WTC11 (cell line): ENCODE data around the gene LYVE1. TPM values are rescaled to one million over a fixed set of nuclear protein-coding genes. Genes with fewer than 3 reads are reported as not detected.

Experiments
- ATAC-seq: fragments of 200-7000 bp; cut with Tn5 transposase; 2 replicates; pipeline ENCODE4 v1.10.0; 2021; ENCODE audit warnings: mild to moderate bottlenecking, moderate library complexity
- CTCF ChIA-PET: fragments of 300-600 bp; sonication (Branson Sonifier 250); formaldehyde crosslinking; loops from one replicate; lab custom pipeline; 2021; ENCODE audit warnings: antibody characterized with exemption; lab: Charles Lee
- POLR2A ChIA-PET: fragments of 350-600 bp; sonication (Branson Sonifier 250); formaldehyde crosslinking; loops from one replicate; lab custom pipeline; 2021; ENCODE audit warnings: antibody characterized with exemption; lab: Charles Lee
- DNase-seq: peaks from one replicate; pipeline ENCODE4 v3.0.0; 2021; ENCODE audit warnings: low spot score
- H3K27ac Mint-ChIP-seq: 2 replicates; pipeline ENCODE4 v1.8.0; 2021; ENCODE audit warnings: mixed read lengths
- H3K27me3 Mint-ChIP-seq: 2 replicates; pipeline ENCODE4 v1.8.0; 2021; ENCODE audit warnings: low read depth, mild to moderate bottlenecking, moderate library complexity, mixed read lengths
- H3K36me3 Mint-ChIP-seq: 2 replicates; pipeline ENCODE4 v1.8.0; 2021; ENCODE audit warnings: mixed read lengths
- H3K4me1 Mint-ChIP-seq: 2 replicates; pipeline ENCODE4 v1.8.0; 2022; ENCODE audit warnings: mixed read lengths
- H3K4me3 Mint-ChIP-seq: 2 replicates; pipeline ENCODE4 v1.8.0; 2021; ENCODE audit warnings: mild to moderate bottlenecking, moderate library complexity, mixed read lengths
- H3K9me3 Mint-ChIP-seq: 2 replicates; pipeline ENCODE4 v1.8.0; 2021; ENCODE audit warnings: mixed read lengths
- CBFB ChIP-seq: sonication (generic); formaldehyde crosslinking; IDR thresholded peaks from 2 replicates; pipeline ENCODE4 v1.8.1; 2022; ENCODE audit warnings: mild to moderate bottlenecking, low read depth, missing genetic modification reagents
- CREM ChIP-seq: sonication (generic); formaldehyde crosslinking; IDR thresholded peaks from 2 replicates; pipeline ENCODE4 v1.8.1; 2022; ENCODE audit warnings: mild to moderate bottlenecking, missing genetic modification reagents, moderate library complexity
- ELF4 ChIP-seq: sonication (generic); formaldehyde crosslinking; IDR thresholded peaks from 2 replicates; pipeline ENCODE4 v1.8.1; 2022; ENCODE audit warnings: low read depth, mild to moderate bottlenecking, moderate library complexity, missing genetic modification reagents
- ESRRA ChIP-seq: sonication (generic); formaldehyde crosslinking; IDR thresholded peaks from 2 replicates; pipeline ENCODE4 v1.8.1; 2022; ENCODE audit warnings: mild to moderate bottlenecking, missing genetic modification reagents, borderline replicate concordance
- FOXJ3 ChIP-seq: sonication (generic); formaldehyde crosslinking; IDR thresholded peaks from 2 replicates; pipeline ENCODE4 v1.9.0; 2021; ENCODE audit warnings: missing genetic modification reagents, mild to moderate bottlenecking, borderline replicate concordance
- GTF2I ChIP-seq: fragments of 250-450 bp; sonication (Bioruptor Pico); conservative IDR thresholded peaks from 2 replicates; pipeline ENCODE4 v1.4.0; 2021; ENCODE audit warnings: mild to moderate bottlenecking
- IRF2 ChIP-seq: sonication (generic); formaldehyde crosslinking; IDR thresholded peaks from 2 replicates; pipeline ENCODE4 v1.8.0; 2022; ENCODE audit warnings: low read depth, missing genetic modification reagents, borderline replicate concordance
- NFYB ChIP-seq: sonication (generic); formaldehyde crosslinking; conservative IDR thresholded peaks from 2 replicates; pipeline ENCODE4 v1.8.0; 2022; ENCODE audit warnings: low read depth, missing genetic modification reagents
- SP1 ChIP-seq: sonication (generic); formaldehyde crosslinking; conservative IDR thresholded peaks from 2 replicates; pipeline ENCODE4 v1.8.1; 2022; ENCODE audit warnings: missing genetic modification reagents
- TP53 ChIP-seq: sonication (generic); formaldehyde crosslinking; IDR thresholded peaks from 2 replicates; pipeline ENCODE4 v1.8.1; 2023; ENCODE audit warnings: mild to moderate bottlenecking, missing genetic modification reagents
- ZNF317 ChIP-seq: sonication (generic); formaldehyde crosslinking; IDR thresholded peaks from 2 replicates; pipeline ENCODE4 v1.8.1; 2023; ENCODE audit warnings: low read depth, mild to moderate bottlenecking, moderate library complexity, missing genetic modification reagents, borderline replicate concordance
- ZNF423 ChIP-seq: fragments of 250-450 bp; sonication (Bioruptor Pico); IDR thresholded peaks from 2 replicates; pipeline ENCODE4 v2.1.2; 2022; ENCODE audit warnings: mild to moderate bottlenecking, moderate library complexity
- total RNA-seq: library from RNA; stranded (reverse); gene quantifications from 3 replicates; pipeline ENCODE4 v1.2.3, GENCODE V29; 2021
- TF ChIP-seq, protein P1 (sequence below): fragments of 250-450 bp; sonication (Bioruptor Pico); IDR thresholded peaks from 2 replicates; pipeline ENCODE4 v1.9.0; 2021; ENCODE audit warnings: moderate library complexity, mild to moderate bottlenecking, inconsistent platforms, borderline replicate concordance
- TF ChIP-seq, protein P2 (sequence below): sonication (generic); formaldehyde crosslinking; IDR thresholded peaks from 2 replicates; pipeline ENCODE4 v1.8.1; 2023; ENCODE audit warnings: mild to moderate bottlenecking, missing genetic modification reagents, borderline replicate concordance
- TF ChIP-seq, protein P3 (sequence below): fragments of 250-450 bp; sonication (Bioruptor Pico); IDR thresholded peaks from 2 replicates; pipeline ENCODE4 v2.1.2; 2022; ENCODE audit warnings: mild to moderate bottlenecking, moderate library complexity
- TF ChIP-seq, protein P4 (sequence below): fragments of 250-450 bp; sonication (Bioruptor Pico); conservative IDR thresholded peaks from 2 replicates; pipeline ENCODE4 v1.9.0; 2021; ENCODE audit warnings: mild to moderate bottlenecking
- TF ChIP-seq, protein P5 (sequence below): sonication (generic); formaldehyde crosslinking; IDR thresholded peaks from 2 replicates; pipeline ENCODE4 v1.8.1; 2022; ENCODE audit warnings: low read depth, missing genetic modification reagents, borderline replicate concordance

Gene LYVE1
- total RNA-seq, 1 experiment from 2014 or later: 0.24 TPM

DNA sequence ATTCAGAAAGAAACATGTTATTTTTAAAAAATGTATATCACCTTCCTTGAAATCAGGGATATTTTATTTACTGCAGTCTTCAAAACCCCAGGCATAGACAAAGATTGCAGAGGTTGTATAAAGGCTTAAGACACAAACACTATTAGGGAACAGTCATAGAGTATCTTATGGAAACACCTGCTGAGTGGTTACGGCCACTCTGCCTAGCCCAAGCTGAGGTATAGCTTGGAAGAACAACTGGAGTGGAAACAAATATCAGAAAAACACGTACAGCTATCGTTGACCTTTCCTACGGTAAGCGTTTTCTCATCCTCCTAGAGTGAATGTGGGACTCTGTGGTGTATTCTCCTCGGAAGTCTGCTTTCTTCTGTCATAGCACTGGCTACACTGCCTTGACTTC is 30.4 kb upstream of the LYVE1 start:
- Mint-ChIP-seq H3K36me3 (no peaks in the 10 kb centered on the region), H3K27me3 (0 out of 2 replicates have a peak, but pooled peaks cover 4% of the 10 kb centered on the region), H3K4me1 (no peaks in the 10 kb centered on the region), H3K4me3 (no peak overlapping the region), H3K9me3 (peaks cover 9% of the 10 kb centered on the region), H3K27ac (no peak overlapping the region)
- POLR2A ChIA-PET: no interaction called here
- ATAC-seq (no peak), DNase-seq (no peak)
- no peak for TF ChIP-seq FOXJ3 (CRISPR knock-in tag)
- TF ChIP-seq, protein P1, sequence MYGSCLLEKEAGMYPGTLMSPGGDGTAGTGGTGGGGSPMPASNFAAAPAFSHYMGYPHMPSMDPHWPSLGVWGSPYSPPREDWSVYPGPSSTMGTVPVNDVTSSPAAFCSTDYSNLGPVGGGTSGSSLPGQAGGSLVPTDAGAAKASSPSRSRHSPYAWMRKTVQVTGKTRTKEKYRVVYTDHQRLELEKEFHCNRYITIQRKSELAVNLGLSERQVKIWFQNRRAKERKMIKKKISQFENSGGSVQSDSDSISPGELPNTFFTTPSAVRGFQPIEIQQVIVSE (CRISPR knock-in tag): no peak
- TF ChIP-seq, protein P2, sequence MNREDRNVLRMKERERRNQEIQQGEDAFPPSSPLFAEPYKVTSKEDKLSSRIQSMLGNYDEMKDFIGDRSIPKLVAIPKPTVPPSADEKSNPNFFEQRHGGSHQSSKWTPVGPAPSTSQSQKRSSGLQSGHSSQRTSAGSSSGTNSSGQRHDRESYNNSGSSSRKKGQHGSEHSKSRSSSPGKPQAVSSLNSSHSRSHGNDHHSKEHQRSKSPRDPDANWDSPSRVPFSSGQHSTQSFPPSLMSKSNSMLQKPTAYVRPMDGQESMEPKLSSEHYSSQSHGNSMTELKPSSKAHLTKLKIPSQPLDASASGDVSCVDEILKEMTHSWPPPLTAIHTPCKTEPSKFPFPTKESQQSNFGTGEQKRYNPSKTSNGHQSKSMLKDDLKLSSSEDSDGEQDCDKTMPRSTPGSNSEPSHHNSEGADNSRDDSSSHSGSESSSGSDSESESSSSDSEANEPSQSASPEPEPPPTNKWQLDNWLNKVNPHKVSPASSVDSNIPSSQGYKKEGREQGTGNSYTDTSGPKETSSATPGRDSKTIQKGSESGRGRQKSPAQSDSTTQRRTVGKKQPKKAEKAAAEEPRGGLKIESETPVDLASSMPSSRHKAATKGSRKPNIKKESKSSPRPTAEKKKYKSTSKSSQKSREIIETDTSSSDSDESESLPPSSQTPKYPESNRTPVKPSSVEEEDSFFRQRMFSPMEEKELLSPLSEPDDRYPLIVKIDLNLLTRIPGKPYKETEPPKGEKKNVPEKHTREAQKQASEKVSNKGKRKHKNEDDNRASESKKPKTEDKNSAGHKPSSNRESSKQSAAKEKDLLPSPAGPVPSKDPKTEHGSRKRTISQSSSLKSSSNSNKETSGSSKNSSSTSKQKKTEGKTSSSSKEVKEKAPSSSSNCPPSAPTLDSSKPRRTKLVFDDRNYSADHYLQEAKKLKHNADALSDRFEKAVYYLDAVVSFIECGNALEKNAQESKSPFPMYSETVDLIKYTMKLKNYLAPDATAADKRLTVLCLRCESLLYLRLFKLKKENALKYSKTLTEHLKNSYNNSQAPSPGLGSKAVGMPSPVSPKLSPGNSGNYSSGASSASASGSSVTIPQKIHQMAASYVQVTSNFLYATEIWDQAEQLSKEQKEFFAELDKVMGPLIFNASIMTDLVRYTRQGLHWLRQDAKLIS (CRISPR knock-in tag): no peak
- no peak for TF ChIP-seq ESRRA
- no peak for TF ChIP-seq NFYB (CRISPR knock-in tag)
- TF ChIP-seq TP53 (CRISPR knock-in tag): no peak
- no peak for TF ChIP-seq SP1 (CRISPR knock-in tag)
- TF ChIP-seq, protein P3, sequence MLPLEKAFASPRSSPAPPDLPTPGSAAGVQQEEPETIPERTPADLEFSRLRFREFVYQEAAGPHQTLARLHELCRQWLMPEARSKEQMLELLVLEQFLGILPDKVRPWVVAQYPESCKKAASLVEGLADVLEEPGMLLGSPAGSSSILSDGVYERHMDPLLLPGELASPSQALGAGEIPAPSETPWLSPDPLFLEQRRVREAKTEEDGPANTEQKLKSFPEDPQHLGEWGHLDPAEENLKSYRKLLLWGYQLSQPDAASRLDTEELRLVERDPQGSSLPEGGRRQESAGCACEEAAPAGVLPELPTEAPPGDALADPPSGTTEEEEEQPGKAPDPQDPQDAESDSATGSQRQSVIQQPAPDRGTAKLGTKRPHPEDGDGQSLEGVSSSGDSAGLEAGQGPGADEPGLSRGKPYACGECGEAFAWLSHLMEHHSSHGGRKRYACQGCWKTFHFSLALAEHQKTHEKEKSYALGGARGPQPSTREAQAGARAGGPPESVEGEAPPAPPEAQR (CRISPR knock-in tag): no peak
- no peak for TF ChIP-seq GTF2I (CRISPR knock-in tag)
- TF ChIP-seq ZNF423 (CRISPR knock-in tag): no peak
- no peak for TF ChIP-seq CREM
- TF ChIP-seq ELF4 (CRISPR knock-in tag): no peak
- no peak for TF ChIP-seq ZNF317 (CRISPR knock-in tag)
- TF ChIP-seq IRF2: no peak
- TF ChIP-seq, protein P4, sequence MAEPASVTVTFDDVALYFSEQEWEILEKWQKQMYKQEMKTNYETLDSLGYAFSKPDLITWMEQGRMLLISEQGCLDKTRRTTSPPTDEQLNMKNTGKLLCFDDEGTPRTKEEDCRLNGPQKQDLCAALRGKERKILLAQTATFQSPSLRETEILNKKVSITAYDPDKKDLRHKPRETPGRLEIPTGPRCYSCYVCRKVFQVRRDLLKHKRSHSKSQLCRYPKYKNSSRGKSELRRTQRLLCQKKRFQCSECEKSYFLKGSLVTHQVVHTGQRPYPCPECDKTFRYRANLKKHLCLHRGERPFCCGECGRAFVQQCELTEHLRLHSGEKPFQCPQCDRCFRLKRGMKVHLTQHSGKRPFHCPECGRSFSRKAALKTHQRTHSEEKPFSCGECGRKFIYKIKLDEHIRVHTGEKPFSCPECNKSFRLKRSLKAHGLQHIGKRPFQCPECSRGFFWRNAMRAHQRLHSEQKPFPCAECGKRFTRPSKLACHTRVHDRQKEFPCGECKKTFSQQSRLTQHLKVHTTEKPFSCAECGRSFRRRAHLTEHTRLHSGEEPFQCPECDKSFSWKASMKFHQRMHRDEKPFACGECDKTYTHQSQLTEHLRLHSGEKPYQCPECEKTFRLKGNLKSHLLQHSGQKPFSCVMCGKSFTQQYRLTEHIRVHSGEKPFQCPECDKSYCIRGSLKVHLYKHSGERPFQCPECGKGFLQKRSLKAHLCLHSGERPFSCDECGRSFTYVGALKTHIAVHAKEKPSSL (CRISPR knock-in tag): no peak
- TF ChIP-seq, protein P5, sequence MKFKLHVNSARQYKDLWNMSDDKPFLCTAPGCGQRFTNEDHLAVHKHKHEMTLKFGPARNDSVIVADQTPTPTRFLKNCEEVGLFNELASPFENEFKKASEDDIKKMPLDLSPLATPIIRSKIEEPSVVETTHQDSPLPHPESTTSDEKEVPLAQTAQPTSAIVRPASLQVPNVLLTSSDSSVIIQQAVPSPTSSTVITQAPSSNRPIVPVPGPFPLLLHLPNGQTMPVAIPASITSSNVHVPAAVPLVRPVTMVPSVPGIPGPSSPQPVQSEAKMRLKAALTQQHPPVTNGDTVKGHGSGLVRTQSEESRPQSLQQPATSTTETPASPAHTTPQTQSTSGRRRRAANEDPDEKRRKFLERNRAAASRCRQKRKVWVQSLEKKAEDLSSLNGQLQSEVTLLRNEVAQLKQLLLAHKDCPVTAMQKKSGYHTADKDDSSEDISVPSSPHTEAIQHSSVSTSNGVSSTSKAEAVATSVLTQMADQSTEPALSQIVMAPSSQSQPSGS (CRISPR knock-in tag): no peak
- TF ChIP-seq CBFB: no peak
- CTCF ChIA-PET: interaction anchor here (0.5 kb wide), 1 partner anchor 144 kb away, joined by 5 read pairs; the partner anchor contains the start of gene AMPD3
